GM18526 (cell line): ENCODE measurements around the gene PUS1.

Experiments
- POLR2A ChIP-seq: IDR thresholded peaks from 3 replicates; pipeline ENCODE4 v1.6.1; 2011; ENCODE audit not compliant: insufficient read length; ENCODE audit errors: extremely low read depth

PUS1 gene

DNA sequence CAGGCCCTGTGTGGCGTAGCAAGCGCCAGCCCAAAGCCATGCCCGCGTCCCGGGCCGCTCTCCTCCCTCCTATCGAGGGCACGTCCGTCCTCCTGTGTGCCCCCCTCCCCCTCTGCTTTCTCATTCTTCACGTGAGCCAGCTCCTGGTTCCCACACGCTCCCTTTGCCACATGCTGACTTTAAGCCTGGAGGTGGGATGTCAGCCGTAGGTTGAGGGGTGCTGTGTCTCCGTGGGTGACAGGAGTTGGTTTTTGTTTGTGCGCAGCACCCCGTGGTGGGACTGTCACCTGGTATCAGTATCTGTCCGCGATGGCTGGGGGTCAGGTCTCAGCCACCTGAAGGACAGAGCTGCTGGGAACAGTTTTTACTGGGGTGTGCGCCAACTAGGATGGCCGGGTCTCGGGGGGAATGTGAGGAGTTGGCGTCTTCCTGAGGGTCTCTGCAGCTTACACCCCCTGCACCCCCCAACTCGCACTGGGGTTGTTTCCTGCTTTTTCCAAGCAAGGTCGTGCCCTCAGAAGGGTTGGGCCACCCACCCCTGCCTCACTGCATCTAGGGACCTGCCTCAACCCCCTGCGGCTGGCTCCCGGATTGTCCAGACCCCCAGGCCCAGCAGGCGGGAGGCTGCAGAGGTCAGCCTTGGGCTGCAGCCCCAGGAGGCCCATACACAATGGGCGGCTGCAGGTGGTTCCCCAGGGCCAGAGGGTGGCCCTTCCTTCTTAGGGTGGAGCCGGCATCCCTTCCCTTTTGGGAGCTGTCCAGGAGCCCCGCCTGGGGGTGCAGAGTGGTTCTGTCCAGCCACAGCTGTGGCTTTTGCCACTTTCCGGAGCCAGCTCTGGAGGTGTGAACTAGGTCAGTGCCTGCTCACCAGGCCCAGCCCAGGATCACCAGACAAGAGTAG lies 27.4 kb upstream of the PUS1 start:
- no peak for TF ChIP-seq POLR2A

DNA sequence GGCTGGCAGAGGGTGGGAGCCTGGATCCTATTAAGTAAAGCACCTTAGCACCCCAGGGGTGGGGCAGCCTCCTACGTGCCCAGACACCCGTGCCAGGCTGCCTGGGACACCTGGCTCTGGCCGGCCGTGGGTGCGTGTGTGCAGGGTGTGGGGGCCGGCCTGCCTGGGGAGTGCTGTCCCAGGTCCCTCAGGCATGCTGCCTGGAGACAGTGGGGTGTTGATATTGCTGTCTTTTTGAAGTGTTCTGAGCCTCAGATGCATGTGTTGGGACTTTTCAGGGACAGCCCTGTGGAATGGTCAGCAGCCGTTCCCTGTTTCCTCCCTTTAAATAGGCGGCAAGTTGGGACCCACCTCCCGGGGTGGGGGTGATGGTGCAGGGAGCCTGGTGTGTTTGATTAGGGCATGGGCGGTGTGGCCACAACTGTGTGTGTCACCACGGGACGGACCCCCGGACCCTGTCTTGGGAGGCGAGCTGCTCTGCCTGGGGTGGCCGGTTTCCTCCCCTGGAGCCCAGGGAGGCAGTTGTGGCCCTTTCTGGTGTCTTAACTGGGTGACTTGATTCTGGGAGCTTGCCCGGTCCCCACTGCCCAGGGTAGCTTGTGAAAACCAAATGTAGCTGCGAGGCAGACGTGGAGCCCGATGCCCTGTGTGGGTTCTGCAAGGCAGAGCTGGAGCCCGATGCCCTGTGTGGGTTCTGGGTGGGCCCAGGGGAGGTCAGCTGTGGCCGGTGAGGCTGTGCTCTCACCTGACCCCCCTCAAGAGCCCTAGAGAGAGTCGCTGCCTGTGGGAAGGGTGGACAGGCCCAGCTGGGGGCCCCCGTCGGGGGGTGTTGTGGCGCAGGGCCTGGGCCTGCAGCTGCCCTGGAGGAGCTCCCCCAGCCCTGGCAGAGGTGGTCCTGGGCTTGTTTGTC lies 26.5 kb upstream of the PUS1 start:
- TF ChIP-seq POLR2A: no peak

DNA sequence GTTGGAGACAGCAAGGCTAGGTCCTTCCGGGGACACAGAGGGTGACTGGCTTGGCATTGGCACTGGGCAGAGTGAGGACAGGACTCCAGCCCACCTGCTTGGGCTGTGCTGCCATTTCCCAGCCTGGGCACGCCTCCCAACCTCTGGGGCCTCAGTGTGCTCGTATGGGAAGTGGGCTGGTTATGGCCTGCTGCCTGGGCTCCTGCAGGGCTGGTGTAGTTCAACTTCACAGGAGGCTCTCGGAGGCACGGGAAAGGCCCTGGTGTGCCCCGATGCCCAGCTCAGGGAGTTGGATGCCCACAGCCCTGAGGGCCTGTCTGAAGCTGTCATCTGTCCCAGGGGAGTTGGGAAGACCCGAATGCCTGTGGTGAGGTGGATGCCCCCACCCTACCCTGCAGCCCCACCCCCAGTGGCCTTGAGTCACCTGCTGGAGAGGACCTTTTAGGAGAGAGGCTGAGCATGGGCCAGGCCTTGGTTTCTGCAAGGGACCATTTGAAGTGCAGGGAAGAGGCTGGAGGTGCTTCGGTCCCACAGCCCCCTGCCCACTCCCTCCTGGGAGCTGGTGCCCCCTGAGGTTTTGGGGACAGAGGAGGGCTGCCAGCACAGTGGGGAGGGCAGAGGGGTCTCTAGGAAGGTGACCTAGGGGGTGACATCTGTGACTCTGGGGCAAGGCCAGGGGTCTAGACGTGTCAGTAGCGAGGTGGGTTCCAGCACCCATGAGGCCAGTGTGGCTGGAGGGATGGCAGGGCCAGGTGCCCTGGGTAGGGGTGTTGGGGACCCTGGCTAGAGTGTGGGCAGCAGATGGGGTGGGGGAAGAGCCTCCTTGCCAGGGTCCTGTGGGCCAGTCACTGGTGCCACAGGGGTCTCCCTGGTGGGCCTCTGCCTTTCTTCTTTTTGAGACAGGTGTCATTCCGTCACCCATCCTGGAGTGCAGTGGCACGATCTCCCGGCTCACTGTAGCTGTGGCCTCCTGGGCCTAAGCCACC lies 25.5 kb upstream of the PUS1 start:
- TF ChIP-seq POLR2A: no peak

DNA sequence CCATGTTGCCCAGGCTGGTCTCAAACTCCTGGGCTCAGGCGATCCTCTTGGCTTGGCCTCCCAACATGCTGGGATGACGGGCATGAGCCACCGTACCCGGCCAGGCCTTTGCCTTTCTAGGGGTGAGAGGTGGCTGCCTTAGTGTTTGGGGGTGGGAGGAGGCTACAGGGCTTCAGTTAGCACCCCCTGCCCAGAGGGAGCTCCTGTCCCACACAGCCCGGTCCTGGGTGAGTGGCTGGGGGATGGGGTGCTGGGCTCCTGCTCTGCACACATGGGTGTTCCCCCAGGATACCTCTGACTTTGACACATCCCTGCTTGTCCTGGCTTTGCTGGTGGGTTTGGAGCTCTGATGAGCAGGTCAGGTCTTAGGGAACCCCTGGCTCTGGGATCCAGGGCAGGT lies 24.7 kb upstream of the PUS1 start:
- TF ChIP-seq POLR2A: no peak

DNA sequence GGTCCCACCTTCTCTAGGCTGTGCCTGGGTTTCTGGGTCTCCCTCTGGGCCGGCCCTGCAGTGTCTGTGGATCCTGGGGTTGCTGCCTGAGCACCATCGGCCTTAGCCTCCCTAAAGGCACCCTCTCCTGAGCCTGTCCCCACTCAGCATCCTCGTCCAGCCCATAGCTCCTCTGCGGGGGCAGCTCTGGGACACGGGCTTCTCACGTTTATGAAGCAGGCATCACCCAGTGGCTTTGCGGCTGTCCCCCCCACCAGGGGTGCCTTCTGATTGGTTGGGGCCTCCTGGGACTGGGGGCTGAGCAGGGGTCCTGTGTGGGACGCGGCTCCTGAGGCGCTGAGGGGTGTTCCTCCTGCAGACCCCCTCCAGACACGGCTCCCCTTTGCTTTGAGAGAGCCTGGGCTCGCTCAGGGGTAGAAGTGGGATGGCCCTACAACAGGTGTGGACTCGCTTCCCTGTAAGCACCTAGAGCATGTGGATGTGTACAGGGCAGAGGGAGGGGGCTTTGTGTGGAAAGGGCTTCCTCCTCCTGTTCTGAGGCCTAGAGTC lies 23.9 kb upstream of the PUS1 start:
- TF ChIP-seq POLR2A: no peak

DNA sequence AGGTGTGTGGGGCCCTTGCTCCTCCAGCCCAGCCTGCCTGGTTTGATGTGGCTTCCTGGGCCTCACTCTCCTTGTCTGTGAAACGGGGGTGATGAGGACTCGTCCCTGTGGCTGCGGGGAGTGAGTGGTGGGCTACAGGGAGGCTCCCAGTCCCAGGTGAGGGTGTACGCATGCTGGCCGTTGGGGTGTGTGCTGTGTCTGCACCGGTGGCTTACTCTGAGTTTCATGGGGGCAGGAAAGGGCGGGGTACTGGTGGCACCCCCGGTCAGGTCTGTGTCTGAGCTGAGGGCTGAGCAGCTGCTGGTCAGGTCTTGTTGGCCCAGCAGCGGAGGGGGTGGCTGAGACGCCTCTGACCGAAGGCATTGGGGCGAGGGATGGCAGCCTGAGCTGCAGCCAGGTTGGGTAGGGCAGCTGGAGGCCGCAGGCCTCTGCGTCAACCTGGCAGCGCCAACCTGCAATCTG lies 23.4 kb upstream of the PUS1 start:
- no peak for TF ChIP-seq POLR2A

DNA sequence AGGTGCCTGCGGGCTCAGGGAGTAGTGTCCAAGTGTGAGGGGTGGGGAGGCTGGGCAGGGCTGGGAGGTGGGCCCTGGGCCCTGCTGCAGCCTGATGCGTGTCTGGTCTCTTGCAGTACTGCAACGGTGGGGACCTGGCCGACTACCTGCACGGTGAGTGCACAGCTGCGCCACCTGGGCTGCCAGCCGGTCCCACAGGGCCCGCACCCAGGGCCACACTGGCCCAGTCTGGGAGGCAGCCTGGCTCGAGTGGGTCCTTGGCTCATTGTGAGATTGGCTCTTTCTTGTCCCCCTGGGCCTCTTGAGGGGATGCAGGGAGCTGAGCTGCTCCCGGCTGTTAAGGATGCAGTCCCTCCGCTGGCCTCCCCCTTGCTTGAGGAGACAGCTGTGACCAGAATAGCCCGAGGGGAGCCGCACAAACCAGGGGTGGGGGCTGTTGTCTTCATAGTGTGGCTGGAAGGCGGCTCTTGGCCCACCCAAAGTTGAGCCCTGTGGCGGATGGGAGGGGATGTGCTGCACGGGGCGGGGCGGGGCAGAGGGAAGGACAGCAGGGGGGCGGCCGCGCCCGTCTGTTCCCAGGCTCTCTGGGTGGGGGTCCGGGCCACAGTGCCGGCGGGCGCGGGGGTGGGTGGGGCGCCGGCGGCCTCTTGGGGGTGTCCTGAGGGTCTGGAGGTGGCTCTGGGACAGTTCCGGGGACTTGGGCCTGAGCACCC lies 21.5 kb upstream of the PUS1 start:
- no peak for TF ChIP-seq POLR2A

DNA sequence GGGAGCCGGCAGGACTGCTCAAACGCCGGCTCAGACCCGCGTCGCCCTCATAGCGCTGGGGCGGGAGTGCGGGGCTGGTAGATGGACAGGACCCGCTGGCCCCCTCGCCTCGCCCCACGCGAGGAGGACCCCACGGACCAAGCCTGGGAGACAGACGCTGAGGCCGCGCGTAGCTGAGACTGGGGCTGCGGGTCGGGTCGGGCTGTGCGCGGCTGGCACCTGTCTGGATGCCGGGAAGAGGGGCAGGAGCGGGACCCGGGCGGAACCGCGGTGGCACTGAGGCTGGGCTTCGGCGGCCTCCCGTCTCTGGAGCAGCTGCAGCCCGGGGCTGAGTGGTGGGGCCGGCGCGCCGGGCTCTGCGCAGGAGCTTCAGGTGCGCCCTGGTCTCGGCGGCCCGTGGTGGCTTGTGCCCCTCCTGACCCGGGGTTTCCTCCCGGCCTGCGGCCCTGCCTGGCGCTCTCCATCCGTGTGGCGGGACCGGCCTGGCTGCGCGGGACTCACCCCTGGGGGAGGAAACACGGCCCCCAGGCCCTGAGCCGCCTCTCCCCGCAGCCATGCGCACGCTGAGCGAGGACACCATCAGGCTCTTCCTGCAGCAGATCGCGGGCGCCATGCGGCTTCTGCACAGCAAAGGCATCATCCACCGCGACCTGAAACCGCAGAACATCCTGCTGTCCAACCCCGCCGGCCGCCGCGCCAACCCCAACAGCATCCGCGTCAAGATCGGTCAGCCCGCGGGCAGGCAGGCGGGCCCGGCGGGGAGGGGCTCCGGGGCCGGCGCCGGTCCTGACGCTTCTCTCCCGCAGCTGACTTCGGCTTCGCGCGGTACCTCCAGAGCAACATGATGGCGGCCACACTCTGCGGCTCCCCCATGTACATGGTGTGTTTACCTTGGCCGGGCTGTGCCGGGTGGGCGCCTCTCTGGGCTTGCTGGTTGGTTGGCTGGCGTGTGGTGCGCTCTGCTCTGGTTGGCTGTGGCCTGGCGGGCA lies 20.7 kb upstream of the PUS1 start:
- TF ChIP-seq POLR2A: no peak

DNA sequence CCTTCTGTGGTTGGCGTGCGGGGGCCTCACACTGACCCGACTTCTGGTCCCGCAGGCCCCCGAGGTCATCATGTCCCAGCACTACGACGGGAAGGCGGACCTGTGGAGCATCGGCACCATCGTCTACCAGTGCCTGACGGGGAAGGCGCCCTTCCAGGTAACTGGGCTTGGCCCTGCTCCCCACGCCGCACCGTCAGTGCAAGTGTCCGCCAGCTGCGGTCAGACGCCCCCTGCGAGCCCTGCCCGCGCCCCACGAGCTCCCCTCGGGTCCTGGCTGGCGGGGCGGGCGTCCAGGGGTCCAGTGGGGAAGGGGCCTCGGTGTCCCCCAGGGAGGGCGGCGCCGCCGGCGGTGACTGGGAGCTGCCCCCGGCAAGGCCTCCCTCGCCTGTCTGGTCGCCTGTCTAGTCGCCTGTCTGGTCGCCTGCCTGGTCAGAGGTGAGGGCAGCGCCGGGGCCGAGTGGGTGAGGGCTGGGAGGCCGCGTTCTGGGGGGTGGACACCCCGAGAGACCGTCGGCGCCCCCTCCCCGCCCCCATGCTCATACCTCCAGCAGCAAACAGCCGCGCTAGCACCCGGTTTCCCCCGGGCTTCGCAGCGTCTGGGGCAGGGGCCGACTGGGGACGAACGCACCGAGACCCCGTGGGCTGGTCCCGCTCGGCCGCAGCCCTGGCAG lies 19.9 kb upstream of the PUS1 start:
- no peak for TF ChIP-seq POLR2A

DNA sequence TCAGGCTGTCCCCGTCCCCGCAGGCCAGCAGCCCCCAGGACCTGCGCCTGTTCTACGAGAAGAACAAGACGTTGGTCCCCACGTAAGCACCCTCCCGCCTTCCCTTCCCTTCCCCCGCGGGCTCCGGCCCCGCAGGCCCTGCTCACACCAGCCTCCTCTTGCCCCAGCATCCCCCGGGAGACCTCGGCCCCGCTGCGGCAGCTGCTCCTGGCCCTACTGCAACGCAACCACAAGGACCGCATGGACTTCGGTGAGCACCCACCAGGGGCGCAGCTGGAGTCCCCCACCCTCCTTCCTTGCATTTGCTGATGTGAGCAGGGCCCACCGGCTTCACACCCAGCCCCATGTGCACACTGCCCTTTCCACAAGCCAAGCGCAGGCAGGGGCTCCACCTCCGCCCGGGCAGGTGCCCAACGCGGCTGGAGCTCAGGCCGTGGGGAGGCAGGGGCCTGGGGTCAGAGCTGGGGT lies 19.3 kb upstream of the PUS1 start:
- TF ChIP-seq POLR2A: no peak

DNA sequence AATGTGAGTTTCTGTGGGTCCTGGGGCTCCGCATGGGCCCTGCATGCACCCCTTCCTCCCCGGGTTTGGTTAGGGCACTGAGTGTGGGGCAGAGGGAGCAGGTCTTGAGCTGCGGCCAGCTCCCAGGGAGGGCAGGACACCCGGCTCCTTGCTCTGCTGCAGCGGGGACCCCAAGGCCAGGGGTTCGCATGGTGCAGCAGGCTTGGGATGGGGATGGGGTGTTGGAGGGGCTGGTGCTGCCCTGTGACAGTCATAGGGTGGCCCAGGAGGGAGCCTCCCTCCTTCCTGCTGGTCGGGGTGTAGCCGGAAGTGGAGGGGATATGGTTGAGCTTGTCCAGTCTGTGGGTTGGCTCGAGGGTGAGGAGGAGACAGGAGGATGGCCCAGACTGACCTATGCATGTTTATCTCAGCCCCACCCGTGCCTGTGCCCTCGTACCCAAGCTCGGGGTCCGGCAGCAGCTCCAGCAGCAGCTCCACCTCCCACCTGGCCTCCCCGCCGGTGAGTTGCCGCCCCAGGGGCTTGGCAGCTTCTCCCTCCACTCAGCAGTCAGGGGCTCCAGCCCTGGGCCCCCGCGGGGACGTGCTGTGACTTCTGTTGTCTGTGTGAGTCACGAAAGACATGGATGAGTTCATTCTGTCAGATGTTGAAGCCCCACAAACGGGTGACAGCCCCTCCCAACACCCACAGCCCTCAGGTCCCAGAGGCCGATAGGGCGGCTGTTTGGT lies 18.6 kb upstream of the PUS1 start:
- TF ChIP-seq POLR2A: no peak
